Fibroblast of lung (primary cell): ENCODE data around the gene ZNF354C. TPM values are rescaled to one million over a fixed set of nuclear protein-coding genes. Genes with fewer than 3 reads are reported as not detected.

Experiments used
- DNase-seq, 2 donors: peaks; one replicate each; pipeline versions ENCODE4 v3.0.0 to v3.0.0-alpha.2; 2010; ENCODE audit warnings: low read depth in 2 of 2
- H2AFZ ChIP-seq: 2 replicates; pipeline ENCODE4 v1.5.1; 2012; ENCODE audit warnings: low read length, control low read depth, inconsistent platforms
- H3K27ac ChIP-seq: 2 replicates; pipeline ENCODE4 v1.5.1; 2011; ENCODE audit warnings: low read length, control low read depth; ENCODE audit not compliant: insufficient read depth
- H3K27me3 ChIP-seq: 2 replicates; pipeline ENCODE4 v1.5.1; 2011; ENCODE audit warnings: mild to moderate bottlenecking, low read length; ENCODE audit not compliant: control insufficient read depth, insufficient read depth
- H3K36me3 ChIP-seq: 2 replicates; pipeline ENCODE4 v1.5.1; 2011; ENCODE audit warnings: low read length; ENCODE audit not compliant: control insufficient read depth, insufficient read depth
- H3K4me1 ChIP-seq: 2 replicates; pipeline ENCODE4 v1.5.1; 2011; ENCODE audit warnings: low read length; ENCODE audit not compliant: control insufficient read depth, insufficient read depth; ENCODE audit errors: extremely low read depth
- H3K4me2 ChIP-seq: 2 replicates; pipeline ENCODE4 v1.5.1; 2011; ENCODE audit warnings: low read length, control low read depth; ENCODE audit not compliant: insufficient read depth; ENCODE audit errors: extremely low read depth
- H3K4me3 ChIP-seq, 4 experiments: fragments of 200-600 bp in 1 of 4; sonication (generic) in 1 of 4; replicated peaks in 1 of 4; 2 replicates each; pipeline ENCODE4 v1.5.1; 2011 to 2016; ENCODE audit warnings: low read length in 4 of 4, low read depth in 3 of 4, mild to moderate bottlenecking in 3 of 4, control low read depth in 2 of 4, inconsistent platforms in 1 of 4, mixed read lengths in 1 of 4; ENCODE audit not compliant: insufficient read depth in 1 of 4; ENCODE audit errors: control extremely low read depth in 1 of 4
- H3K79me2 ChIP-seq: 2 replicates; pipeline ENCODE4 v1.5.1; 2012; ENCODE audit warnings: mild to moderate bottlenecking, low read length, inconsistent platforms; ENCODE audit not compliant: control insufficient read depth, insufficient read depth
- H3K9ac ChIP-seq: 2 replicates; pipeline ENCODE4 v1.5.1; 2011; ENCODE audit warnings: mild to moderate bottlenecking, low read length, control low read depth; ENCODE audit not compliant: insufficient read depth
- H3K9me3 ChIP-seq: 2 replicates; pipeline ENCODE4 v1.5.1; 2012; ENCODE audit warnings: low read depth, low read length; ENCODE audit not compliant: control insufficient read depth, insufficient read depth
- H4K20me1 ChIP-seq: 2 replicates; pipeline ENCODE4 v1.5.1; 2011; ENCODE audit warnings: low read length; ENCODE audit not compliant: control insufficient read depth, insufficient read depth; ENCODE audit errors: extremely low read depth
- EZH2 ChIP-seq: IDR thresholded peaks from 2 replicates; pipeline ENCODE4 v1.5.1; 2012; ENCODE audit warnings: low read length, control low read depth, mild to moderate bottlenecking; ENCODE audit errors: missing control alignments
- polyA plus RNA-seq, 2 donors: library from polyadenylated mRNA; depleted of rRNA in 1 of 2; stranded (reverse) in 1 of 2; unstranded in 1 of 2; fragments of >200 nt; gene quantifications; 2 replicates each; pipeline ENCODE4 v1.2.1, GENCODE V29; 2011 to 2012; ENCODE audit warnings: missing spikeins in 1 of 2
- total RNA-seq: library from RNA; depleted of rRNA; stranded (reverse); fragments of >200 nt; gene quantifications from 2 replicates; pipeline ENCODE4 v1.2.1, GENCODE V29; 2014
- TF ChIP-seq, protein P1 (sequence below), 2 donors: IDR thresholded peaks in 1 of 2; conservative IDR thresholded peaks in 1 of 2; 1 replicate in 1 of 2; 2 replicates in 1 of 2; pipeline ENCODE4 v1.5.1; 2011 to 2012; ENCODE audit warnings: low read length in 2 of 2, control low read depth in 1 of 2, inconsistent platforms in 1 of 2, low read depth in 1 of 2, mild to moderate bottlenecking in 1 of 2

ZNF354C gene
- total and polyA plus RNA-seq, 2 donors (not counting 1 experiment from before 2014, with no cell fraction given) = 4.4 to 12.4 TPM

DNA sequence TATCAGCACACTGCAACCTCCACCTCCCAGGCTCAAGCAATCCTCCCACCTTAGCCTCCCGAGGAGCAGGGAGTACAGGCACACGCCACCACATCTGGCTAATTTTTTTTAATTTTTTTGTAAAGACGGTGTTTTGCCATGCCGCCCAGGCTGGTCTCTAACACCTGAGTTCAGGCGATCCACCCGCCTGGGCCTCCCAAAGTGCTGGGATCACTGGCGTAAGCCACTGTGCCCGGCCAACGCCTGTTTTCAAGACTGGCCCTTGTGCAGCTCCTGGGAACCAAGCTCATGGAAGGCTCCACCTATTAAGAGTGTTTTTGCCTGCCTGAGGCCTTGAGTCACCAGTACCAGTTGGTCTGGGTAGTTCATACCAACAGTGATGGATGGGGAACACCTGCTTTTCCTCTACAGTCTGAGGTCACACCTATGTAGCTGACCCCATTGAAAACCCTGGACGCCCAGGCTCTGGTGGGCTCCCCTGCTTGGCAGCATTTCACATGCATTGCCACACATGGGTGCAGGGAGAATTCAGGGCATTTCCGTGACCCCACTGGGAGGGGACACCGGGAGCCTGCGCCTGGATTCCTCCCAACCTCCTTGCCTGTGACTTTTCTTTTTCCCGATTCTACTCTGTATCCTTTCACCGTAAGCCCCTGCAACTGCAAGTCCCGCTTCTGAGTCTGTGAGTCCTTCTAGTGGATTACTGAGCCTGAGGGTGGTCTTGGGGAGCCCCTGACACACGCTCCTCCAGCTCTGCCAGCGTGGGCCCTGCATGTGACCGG is 63.5 kb downstream of the ZNF354C start:
- H3K36me3 ChIP-seq = peaks cover 5% of the 10 kb centered on the region
- no peaks in the 10 kb centered on the region for H3K27me3 ChIP-seq
- TF ChIP-seq, protein P1, sequence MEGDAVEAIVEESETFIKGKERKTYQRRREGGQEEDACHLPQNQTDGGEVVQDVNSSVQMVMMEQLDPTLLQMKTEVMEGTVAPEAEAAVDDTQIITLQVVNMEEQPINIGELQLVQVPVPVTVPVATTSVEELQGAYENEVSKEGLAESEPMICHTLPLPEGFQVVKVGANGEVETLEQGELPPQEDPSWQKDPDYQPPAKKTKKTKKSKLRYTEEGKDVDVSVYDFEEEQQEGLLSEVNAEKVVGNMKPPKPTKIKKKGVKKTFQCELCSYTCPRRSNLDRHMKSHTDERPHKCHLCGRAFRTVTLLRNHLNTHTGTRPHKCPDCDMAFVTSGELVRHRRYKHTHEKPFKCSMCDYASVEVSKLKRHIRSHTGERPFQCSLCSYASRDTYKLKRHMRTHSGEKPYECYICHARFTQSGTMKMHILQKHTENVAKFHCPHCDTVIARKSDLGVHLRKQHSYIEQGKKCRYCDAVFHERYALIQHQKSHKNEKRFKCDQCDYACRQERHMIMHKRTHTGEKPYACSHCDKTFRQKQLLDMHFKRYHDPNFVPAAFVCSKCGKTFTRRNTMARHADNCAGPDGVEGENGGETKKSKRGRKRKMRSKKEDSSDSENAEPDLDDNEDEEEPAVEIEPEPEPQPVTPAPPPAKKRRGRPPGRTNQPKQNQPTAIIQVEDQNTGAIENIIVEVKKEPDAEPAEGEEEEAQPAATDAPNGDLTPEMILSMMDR (conservative IDR thresholded peaks at IDR 0.05 in 1 of 2, IDR thresholded peaks at IDR 0.05 in 1 of 2; ENCODE audit: low read depth in 1 of 2, low read length in 2 of 2) = no peak
- TF ChIP-seq EZH2 = no peak
- no peak overlapping the region for H3K4me2 ChIP-seq
- no peaks in the 10 kb centered on the region for H3K9me3 ChIP-seq
- H3K9ac ChIP-seq = no peak overlapping the region
- H3K4me3 ChIP-seq = no peak overlapping the region
- no peak overlapping the region for H3K27ac ChIP-seq
- no peak overlapping the region for H2AFZ ChIP-seq
- no peaks in the 10 kb centered on the region for H4K20me1 ChIP-seq
- H3K4me1 ChIP-seq = no peaks in the 10 kb centered on the region
- no peak for DNase-seq
- no peaks in the 10 kb centered on the region for H3K79me2 ChIP-seq

DNA sequence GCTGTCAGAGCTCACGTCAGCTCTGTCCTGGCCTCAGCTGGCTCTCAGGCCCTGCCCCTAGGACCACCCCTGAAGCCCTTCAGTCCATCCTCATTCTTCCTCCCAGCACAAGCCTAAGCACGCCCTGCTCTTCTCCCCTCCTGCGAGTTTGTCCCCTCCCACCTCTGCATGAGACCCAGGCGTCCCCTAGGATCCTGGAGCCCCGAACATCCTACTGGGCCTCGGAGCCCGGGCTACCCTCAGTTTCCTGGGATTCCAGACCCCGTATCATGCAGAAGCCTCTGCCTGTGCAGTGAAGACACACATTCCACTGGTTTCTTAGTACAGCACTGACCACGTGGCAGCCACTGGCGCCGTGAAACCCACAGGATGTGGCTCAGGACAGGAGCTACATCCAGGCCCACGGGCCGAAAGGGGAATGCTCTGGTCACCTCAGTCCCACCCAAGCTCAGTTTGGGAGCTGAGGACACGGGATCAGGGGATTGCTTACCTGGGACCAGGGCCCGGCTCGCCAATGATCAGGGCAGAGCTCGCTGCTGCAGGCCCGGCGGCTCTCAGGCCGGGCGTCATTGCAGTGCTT is 64.2 kb downstream of the ZNF354C start:
- no peak overlapping the region for H3K27ac ChIP-seq
- H4K20me1 ChIP-seq = no peaks in the 10 kb centered on the region
- no peaks in the 10 kb centered on the region for H3K27me3 ChIP-seq
- no peak for DNase-seq
- no peak overlapping the region for H3K4me3 ChIP-seq
- no peaks in the 10 kb centered on the region for H3K9me3 ChIP-seq
- no peak overlapping the region for H2AFZ ChIP-seq
- H3K36me3 ChIP-seq = peaks cover 5% of the 10 kb centered on the region
- TF ChIP-seq, protein P1 (conservative IDR thresholded peaks at IDR 0.05 in 1 of 2, IDR thresholded peaks at IDR 0.05 in 1 of 2; ENCODE audit: low read depth in 1 of 2, low read length in 2 of 2) = no peak
- no peak for TF ChIP-seq EZH2
- H3K4me1 ChIP-seq = no peaks in the 10 kb centered on the region
- H3K79me2 ChIP-seq = no peaks in the 10 kb centered on the region
- no peak overlapping the region for H3K9ac ChIP-seq
- no peak overlapping the region for H3K4me2 ChIP-seq

DNA sequence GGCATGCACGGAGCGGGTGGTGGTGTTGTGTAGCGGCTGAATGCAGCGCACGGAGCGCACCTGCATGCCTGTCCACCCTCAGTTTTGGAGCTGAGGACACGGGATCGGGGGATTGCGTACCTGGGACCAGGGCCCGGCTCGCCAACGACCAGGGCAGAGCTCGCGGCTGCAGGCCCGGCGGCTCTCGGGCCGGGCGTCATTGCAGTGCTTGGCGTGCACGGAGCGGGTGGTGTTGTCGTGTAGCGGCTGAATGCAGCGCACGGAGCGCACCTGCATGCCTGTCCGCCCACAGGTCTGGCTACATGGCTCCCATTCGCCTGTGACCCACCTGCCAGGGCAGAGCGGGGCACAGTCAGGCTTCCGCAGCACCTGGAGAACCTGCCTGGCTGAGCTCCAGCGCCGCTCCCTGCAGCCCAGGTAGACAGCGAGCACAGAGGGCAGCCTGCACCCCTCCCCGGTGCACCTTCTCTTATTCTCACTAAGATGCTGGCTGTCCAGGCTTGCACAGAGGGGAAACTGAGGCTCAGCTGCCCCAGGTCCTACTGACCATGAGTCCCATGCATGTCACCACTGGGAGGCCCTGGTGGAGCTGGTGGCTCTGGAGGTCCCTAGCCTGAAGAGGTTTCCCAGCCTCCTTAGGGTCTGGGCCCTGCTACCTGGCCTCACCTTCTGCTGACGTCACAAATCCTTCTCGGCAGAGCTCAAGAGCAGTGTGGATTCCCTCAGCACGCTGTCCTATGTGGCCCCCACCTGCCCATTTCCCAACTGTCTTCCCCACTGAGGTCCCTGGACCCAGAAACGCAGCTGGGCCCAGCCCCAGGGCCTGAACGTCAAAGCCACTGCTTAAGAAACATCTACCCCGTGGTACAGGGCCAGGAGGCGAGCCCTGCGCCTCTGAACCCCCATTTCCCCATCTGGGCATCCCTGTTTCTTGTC is 64.9 kb downstream of the ZNF354C start:
- H3K4me2 ChIP-seq = no peak overlapping the region
- H3K27ac ChIP-seq = no peak overlapping the region
- H3K9ac ChIP-seq = no peak overlapping the region
- no peaks in the 10 kb centered on the region for H3K79me2 ChIP-seq
- H3K36me3 ChIP-seq = peaks cover 10% of the 10 kb centered on the region
- no peaks in the 10 kb centered on the region for H3K4me1 ChIP-seq
- H3K27me3 ChIP-seq = no peaks in the 10 kb centered on the region
- H3K4me3 ChIP-seq = no peak overlapping the region
- no peaks in the 10 kb centered on the region for H3K9me3 ChIP-seq
- DNase-seq = no peak
- H4K20me1 ChIP-seq = no peaks in the 10 kb centered on the region
- H2AFZ ChIP-seq = no peak overlapping the region
- TF ChIP-seq, protein P1 (conservative IDR thresholded peaks at IDR 0.05 in 1 of 2, IDR thresholded peaks at IDR 0.05 in 1 of 2; ENCODE audit: low read depth in 1 of 2, low read length in 2 of 2) = no peak
- no peak for TF ChIP-seq EZH2
